GM12874 (cell line): Measurements from ENCODE around the gene ADAM10.

Experiments used
- TF ChIP-seq, protein P1 (sequence below): IDR thresholded peaks from 2 replicates; pipeline ENCODE4 v1.5.1; 2011; ENCODE audit warnings: low read depth, mild to moderate bottlenecking, control low read depth, low read length, moderate library complexity; ENCODE audit not compliant: insufficient read depth

The ADAM10 gene

GRCh38 chr15:58556541-58556940, 193.0 kb downstream of the ADAM10 start:
- TF ChIP-seq, protein P1, sequence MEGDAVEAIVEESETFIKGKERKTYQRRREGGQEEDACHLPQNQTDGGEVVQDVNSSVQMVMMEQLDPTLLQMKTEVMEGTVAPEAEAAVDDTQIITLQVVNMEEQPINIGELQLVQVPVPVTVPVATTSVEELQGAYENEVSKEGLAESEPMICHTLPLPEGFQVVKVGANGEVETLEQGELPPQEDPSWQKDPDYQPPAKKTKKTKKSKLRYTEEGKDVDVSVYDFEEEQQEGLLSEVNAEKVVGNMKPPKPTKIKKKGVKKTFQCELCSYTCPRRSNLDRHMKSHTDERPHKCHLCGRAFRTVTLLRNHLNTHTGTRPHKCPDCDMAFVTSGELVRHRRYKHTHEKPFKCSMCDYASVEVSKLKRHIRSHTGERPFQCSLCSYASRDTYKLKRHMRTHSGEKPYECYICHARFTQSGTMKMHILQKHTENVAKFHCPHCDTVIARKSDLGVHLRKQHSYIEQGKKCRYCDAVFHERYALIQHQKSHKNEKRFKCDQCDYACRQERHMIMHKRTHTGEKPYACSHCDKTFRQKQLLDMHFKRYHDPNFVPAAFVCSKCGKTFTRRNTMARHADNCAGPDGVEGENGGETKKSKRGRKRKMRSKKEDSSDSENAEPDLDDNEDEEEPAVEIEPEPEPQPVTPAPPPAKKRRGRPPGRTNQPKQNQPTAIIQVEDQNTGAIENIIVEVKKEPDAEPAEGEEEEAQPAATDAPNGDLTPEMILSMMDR: no peak

DNA sequence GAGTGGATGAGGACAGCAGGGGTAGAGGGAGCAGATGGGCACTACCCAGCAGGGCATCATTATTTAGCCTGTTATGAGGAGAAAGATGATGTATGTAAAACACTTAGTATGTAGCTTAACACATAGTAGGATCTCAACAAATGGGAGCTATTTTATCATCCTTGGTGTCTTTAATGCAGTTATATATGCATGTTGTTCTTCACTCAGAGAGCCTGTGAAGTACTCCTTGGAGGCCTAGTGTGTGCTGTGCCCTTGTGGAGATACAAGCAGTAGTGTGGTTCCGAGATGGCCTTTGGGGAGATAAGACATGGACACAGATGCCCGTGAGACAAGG, 193.5 kb downstream of the ADAM10 start:
- TF ChIP-seq, protein P1: no peak

DNA sequence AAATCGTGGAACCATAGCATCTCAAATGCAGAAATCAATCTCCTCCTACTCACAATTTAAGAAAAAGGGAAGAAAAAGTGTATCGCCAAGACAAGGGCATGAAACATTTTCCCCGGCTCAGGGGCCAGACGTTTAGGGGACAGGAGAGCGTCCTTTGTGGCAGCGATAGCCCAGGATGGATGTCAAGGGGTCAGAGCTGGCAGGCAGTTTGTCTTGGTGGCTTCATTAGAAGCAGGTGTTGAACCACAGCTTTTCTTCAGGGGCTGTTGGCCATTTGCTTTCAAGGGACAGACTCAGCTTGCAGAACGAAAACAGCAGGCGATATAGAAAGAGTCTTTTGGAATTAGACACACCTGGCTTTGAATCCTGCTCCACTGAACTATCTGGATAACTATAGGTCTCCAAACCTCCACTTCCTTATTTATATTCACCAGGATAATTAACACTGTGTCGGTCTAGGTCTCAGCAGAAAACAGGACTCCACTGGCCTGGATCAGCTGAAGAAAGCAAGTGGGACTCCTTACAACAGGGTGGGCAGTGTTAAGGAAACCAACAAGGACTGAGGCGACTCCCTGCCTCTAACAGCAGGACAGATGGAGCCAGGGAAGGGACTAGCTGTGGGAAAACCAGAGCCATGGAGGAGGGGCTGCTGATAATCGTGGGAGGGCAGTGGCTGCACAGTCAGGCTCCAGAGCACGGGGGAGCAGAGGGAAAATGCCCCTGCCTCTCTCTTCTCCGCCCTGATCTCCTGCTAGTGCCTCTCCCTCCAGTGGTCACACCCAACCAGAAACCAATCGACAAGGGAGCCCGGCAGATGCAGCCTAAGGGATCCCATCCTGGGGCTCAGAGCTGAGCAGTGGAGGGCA, 194.1 kb downstream of the ADAM10 start:
- TF ChIP-seq, protein P1: no peak

GRCh38 chr15:58554758-58555157, 194.7 kb downstream of the ADAM10 start:
- TF ChIP-seq, protein P1: no peak

DNA sequence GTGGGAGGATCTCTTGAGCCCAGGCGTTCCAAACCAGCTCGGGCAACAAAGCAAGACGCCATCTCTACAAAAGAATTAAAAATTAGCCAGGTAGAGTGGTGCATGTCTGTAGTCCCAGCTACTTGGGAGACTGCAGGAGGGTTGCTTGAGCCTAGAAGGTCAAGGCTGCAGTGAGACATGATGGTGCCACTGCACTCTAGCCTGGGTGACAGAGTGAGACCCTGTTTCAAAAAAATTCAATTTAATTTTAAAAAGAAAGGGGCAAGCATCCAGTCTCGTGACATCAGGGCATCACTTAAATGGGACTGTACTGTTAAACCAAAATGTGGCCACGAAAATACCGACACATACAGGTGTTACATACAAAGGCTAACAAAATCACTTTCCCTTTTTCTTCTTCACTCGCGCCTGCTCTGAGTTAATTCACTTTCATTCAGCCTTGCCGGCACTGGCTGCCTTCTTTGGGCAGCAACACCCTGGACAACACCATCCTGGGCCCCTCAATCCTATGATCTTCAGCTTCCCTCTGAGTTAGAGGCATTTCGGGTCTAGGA, 196.1 kb downstream of the ADAM10 start:
- TF ChIP-seq, protein P1: no peak

GRCh38 chr15:58552505-58553364, 196.8 kb downstream of the ADAM10 start:
- TF ChIP-seq, protein P1: no peak

- TF ChIP-seq, protein P1: no peak
Measured at GRCh38 chr15:58551764-58552504, 197.6 kb downstream of the ADAM10 start.
